ENCODE results near the gene NRBP1. TPM values are rescaled to one million over a fixed set of nuclear protein-coding genes. Genes with fewer than 3 reads are reported as not detected.

Gene NRBP1
- total RNA-seq, 1 experiment from 2014 or later: 27.1 TPM

DNA sequence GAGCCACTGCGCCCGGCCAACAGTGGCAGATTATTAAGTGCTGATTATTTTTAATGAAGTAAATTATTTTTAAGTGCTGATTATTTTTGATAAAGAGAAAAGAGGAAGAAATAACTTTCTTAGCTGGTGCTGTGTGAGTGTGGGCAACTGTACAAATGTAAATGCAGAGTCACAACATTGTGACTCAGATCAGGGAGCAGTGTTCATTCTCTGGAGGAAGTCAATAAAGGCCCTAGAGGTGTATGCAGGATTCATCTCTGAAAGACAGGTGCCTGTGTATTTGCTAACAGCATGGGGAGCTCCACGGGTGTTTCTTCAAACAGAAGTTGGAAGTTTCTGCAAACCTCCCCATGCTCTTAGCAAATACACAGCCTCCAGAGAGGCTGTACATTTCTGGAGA, 19.9 kb downstream of the NRBP1 start:
- Histone ChIP-seq H3K9me3 (ENCODE audit: low read length) (no peaks in the 10 kb centered on the region), H3K79me2 (ENCODE audit: low read length) (no peaks in the 10 kb centered on the region), H4K20me1 (ENCODE audit: insufficient read depth, low read depth, low read length) (no peaks in the 10 kb centered on the region), H2AFZ (ENCODE audit: low read length) (no peak overlapping the region), H3K4me2 (ENCODE audit: low read depth, low read length, poor library complexity, severe bottlenecking) (no peak overlapping the region), H3K27me3 (ENCODE audit: low read length) (no peaks in the 10 kb centered on the region), H3K9ac (ENCODE audit: low read length) (no peak overlapping the region), H3K9me2 (replicated peaks; ENCODE audit: insufficient read depth, low read length) (no peaks in the 10 kb centered on the region), H3K36me3 (ENCODE audit: insufficient read depth, low read length) (no peaks in the 10 kb centered on the region), H3K27ac (ENCODE audit: low read length) (no peak overlapping the region), H3K4me1 (ENCODE audit: low read length) (no peaks in the 10 kb centered on the region), H3K4me3 (ENCODE audit: low read length) (no peak overlapping the region)
- DNase-seq: no peak

DNA sequence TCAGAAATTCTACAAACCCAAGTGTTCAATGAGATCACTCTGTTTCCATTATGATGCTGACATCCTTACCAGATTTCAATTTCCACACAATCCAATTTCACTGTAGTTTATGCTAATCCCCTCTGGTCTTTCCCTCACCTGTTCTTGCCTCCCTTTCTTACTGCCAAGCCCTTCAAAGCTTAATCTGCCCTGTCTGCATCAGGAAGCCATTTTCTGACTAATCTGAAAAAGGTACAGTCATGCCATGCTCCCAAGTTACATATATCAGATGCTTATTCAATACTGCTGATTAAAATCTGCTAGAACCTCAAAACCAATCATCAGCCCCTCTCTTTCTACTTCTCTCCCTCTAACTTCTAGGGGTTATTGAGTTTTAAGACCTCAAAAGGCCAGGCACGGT, 22.7 kb downstream of the NRBP1 start:
- no peak for DNase-seq
- Histone ChIP-seq H4K20me1 (ENCODE audit: insufficient read depth, low read depth, low read length) (no peaks in the 10 kb centered on the region), H3K27me3 (ENCODE audit: low read length) (no peaks in the 10 kb centered on the region), H3K36me3 (ENCODE audit: insufficient read depth, low read length) (no peaks in the 10 kb centered on the region), H3K4me2 (ENCODE audit: low read depth, low read length, poor library complexity, severe bottlenecking) (no peak overlapping the region), H3K9me3 (ENCODE audit: low read length) (no peaks in the 10 kb centered on the region), H2AFZ (ENCODE audit: low read length) (no peak overlapping the region), H3K9me2 (replicated peaks; ENCODE audit: insufficient read depth, low read length) (no peaks in the 10 kb centered on the region), H3K27ac (ENCODE audit: low read length) (no peak overlapping the region), H3K4me3 (ENCODE audit: low read length) (no peak overlapping the region), H3K4me1 (ENCODE audit: low read length) (no peaks in the 10 kb centered on the region), H3K79me2 (ENCODE audit: low read length) (no peaks in the 10 kb centered on the region), H3K9ac (ENCODE audit: low read length) (no peak overlapping the region)

DNA sequence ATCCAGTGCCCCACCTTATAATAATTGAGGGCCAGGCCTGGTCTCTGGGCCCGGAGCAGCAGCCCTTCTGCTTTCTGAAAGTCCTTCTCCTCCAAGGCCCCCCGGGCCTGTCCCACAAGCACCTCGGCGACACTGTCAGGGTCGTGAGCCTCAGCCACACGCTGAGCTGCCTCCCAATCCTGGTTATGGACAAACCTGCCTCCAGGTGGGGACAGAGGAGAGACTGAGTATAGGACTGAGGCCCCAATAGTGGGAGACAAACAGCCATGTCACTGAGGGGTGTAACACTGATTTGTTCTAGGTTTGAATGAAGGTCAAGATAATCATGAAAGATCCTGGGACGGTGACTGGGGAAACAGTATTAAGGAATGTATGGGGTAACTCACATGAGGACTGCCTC, 25.5 kb downstream of the NRBP1 start:
- Histone ChIP-seq H3K36me3 (ENCODE audit: insufficient read depth, low read length) (peaks cover 5% of the 10 kb centered on the region; the same call in 1 of the 2 replicates), H3K79me2 (ENCODE audit: low read length) (no peaks in the 10 kb centered on the region), H3K4me1 (ENCODE audit: low read length) (no peaks in the 10 kb centered on the region), H3K9me3 (ENCODE audit: low read length) (no peaks in the 10 kb centered on the region), H3K9me2 (replicated peaks; ENCODE audit: insufficient read depth, low read length) (no peaks in the 10 kb centered on the region), H3K27me3 (ENCODE audit: low read length) (no peaks in the 10 kb centered on the region), H4K20me1 (ENCODE audit: insufficient read depth, low read depth, low read length) (no peaks in the 10 kb centered on the region), H3K27ac (ENCODE audit: low read length) (no peak overlapping the region), H3K9ac (ENCODE audit: low read length) (no peak overlapping the region), H2AFZ (ENCODE audit: low read length) (no peak overlapping the region), H3K4me2 (ENCODE audit: low read depth, low read length, poor library complexity, severe bottlenecking) (no peak overlapping the region), H3K4me3 (ENCODE audit: low read length) (no peak overlapping the region)
- no peak for DNase-seq

DNA sequence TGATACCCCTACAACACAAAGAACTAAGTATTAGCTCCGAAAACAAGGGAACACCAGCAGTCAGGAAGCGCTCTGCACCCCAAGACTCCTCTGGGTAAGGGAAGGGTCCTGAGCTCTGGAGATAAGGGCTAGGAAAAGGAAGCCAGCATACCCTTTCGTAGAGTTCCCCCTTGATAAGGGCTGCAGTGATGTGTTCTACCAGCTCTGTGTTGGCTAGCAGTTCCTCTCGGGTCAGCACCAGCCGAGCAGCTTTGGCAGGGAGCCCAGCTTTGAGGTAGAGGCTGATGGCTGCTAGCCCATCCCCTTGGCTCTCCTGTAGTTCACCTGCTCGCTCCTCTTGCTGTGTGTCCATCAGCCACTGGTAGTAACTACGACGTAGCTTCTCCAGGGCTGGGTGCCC, 32.7 kb downstream of the NRBP1 start:
- H4K20me1 ChIP-seq (ENCODE audit: insufficient read depth, low read depth, low read length): no peaks in the 10 kb centered on the region
- H3K4me2 ChIP-seq (ENCODE audit: low read depth, low read length, poor library complexity, severe bottlenecking): no peak overlapping the region
- no peak overlapping the region for H3K9ac ChIP-seq (ENCODE audit: low read length)

DNA sequence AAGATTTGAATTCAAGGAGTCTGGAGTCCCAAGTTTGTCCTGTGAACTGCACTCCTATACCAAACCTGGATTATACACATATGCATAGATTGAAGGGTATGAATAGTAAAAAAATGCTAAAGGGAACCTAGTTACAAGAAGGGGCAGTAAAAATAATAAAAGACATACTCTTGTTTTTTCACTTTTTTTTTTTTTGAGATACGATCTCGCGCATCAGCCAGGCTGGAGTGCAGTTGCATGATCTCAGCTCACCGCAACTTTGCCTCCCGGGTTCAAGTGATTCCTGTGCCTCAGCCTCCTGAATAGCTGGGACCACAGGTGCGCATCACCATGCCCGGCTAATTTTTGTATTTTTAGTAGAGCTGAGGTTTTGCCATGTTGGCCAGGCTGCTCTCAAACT, 36.0 kb downstream of the NRBP1 start:
- Histone ChIP-seq H3K36me3 (ENCODE audit: insufficient read depth, low read length) (no peaks in the 10 kb centered on the region), H3K4me1 (ENCODE audit: low read length) (no peaks in the 10 kb centered on the region), H3K9me3 (ENCODE audit: low read length) (no peaks in the 10 kb centered on the region), H3K9me2 (replicated peaks; ENCODE audit: insufficient read depth, low read length) (no peaks in the 10 kb centered on the region), H3K4me3 (ENCODE audit: low read length) (no peak overlapping the region), H3K79me2 (ENCODE audit: low read length) (no peaks in the 10 kb centered on the region), H3K9ac (ENCODE audit: low read length) (no peak overlapping the region), H3K27me3 (ENCODE audit: low read length) (no peaks in the 10 kb centered on the region), H3K27ac (ENCODE audit: low read length) (no peak overlapping the region), H3K4me2 (ENCODE audit: low read depth, low read length, poor library complexity, severe bottlenecking) (no peak overlapping the region), H4K20me1 (ENCODE audit: insufficient read depth, low read depth, low read length) (no peaks in the 10 kb centered on the region), H2AFZ (ENCODE audit: low read length) (no peak overlapping the region)
- DNase-seq: no peak

More for the DNA sequence above, 32.7 kb downstream of the NRBP1 start:
- no peaks in the 10 kb centered on the region for H3K79me2 ChIP-seq (ENCODE audit: low read length)
- no peak overlapping the region for H2AFZ ChIP-seq (ENCODE audit: low read length)
- no peak overlapping the region for H3K27ac ChIP-seq (ENCODE audit: low read length)
- H3K27me3 ChIP-seq (ENCODE audit: low read length): no peaks in the 10 kb centered on the region
- H3K36me3 ChIP-seq (ENCODE audit: insufficient read depth, low read length): peaks cover 6% of the 10 kb centered on the region; the same call in 1 of the 2 replicates
- H3K4me3 ChIP-seq (ENCODE audit: low read length): no peak overlapping the region
- H3K4me1 ChIP-seq (ENCODE audit: low read length): no peaks in the 10 kb centered on the region
- no peak for DNase-seq
- H3K9me3 ChIP-seq (ENCODE audit: low read length): no peaks in the 10 kb centered on the region
- H3K9me2 ChIP-seq (replicated peaks; ENCODE audit: insufficient read depth, low read length): no peaks in the 10 kb centered on the region

DNA sequence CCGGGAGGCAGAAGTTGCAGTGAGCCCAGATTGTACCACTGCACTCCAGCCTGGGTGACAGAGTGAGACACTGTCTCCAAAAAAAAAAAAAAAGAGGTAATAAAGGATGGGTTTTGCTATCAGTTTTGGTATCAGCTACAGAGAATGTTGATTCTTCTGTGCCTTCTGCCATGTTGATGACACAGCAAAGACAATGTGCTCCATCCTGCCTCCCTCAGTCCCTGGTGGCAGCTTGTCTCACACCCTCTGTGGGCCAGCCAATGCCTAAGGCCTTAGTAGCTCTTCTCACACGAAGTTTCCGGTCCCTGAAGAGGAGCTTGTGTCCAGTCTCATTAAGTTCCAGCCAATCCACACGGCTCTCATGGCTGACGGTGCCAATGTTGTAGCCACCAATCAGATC, 43.5 kb downstream of the NRBP1 start:
- Histone ChIP-seq H3K4me2 (ENCODE audit: low read depth, low read length, poor library complexity, severe bottlenecking) (no peak overlapping the region), H3K9me2 (replicated peaks; ENCODE audit: insufficient read depth, low read length) (no peaks in the 10 kb centered on the region), H3K4me3 (ENCODE audit: low read length) (no peak overlapping the region), H3K36me3 (ENCODE audit: insufficient read depth, low read length) (peaks cover 6% of the 10 kb centered on the region; the same call in 1 of the 2 replicates), H3K9me3 (ENCODE audit: low read length) (no peaks in the 10 kb centered on the region), H3K9ac (ENCODE audit: low read length) (no peak overlapping the region), H2AFZ (ENCODE audit: low read length) (no peak overlapping the region), H3K79me2 (ENCODE audit: low read length) (no peaks in the 10 kb centered on the region), H3K27ac (ENCODE audit: low read length) (no peak overlapping the region), H4K20me1 (ENCODE audit: insufficient read depth, low read depth, low read length) (no peaks in the 10 kb centered on the region), H3K4me1 (ENCODE audit: low read length) (peaks cover 10% of the 10 kb centered on the region), H3K27me3 (ENCODE audit: low read length) (no peaks in the 10 kb centered on the region)
- no peak for DNase-seq

DNA sequence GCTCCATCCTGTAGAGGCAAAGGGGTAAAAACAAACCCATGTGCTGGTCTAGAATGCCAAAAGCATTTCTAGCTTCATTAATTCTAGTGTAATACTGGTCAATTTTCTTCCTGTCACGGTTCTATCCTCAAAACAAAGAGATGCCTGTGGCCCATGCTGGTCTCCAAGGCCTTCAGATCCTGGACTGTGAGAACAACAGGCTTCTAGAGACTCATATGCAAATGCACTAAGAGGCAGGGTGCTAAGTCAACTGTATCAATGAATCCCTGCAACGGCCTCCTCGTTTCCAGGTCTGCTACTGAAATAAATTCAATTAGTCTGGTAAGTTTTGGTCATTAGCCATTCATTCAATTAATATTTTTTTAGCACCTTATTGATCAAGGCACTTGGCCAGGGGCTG, 57.1 kb downstream of the NRBP1 start:
- Histone ChIP-seq H3K4me1 (ENCODE audit: low read length) (peaks cover 36% of the 10 kb centered on the region), H3K27ac (ENCODE audit: low read length) (peak overlapping the region; percentile 60), H3K27me3 (ENCODE audit: low read length) (no peaks in the 10 kb centered on the region), H3K9ac (ENCODE audit: low read length) (peak overlapping the region; percentile 39), H3K4me3 (ENCODE audit: low read length) (peak overlapping the region; percentile 47), H3K9me3 (ENCODE audit: low read length) (no peaks in the 10 kb centered on the region), H3K79me2 (ENCODE audit: low read length) (peaks cover 8% of the 10 kb centered on the region; the same call in 1 of the 2 replicates), H3K4me2 (ENCODE audit: low read depth, low read length, poor library complexity, severe bottlenecking) (peak overlapping the region; percentile 64), H4K20me1 (ENCODE audit: insufficient read depth, low read depth, low read length) (no peaks in the 10 kb centered on the region), H2AFZ (ENCODE audit: low read length) (peak overlapping the region; percentile 33), H3K36me3 (ENCODE audit: insufficient read depth, low read length) (0 out of 2 replicates have a peak, but pooled peaks cover 5% of the 10 kb centered on the region), H3K9me2 (replicated peaks; ENCODE audit: insufficient read depth, low read length) (no peaks in the 10 kb centered on the region)
- peak; percentile 64 for DNase-seq

DNA sequence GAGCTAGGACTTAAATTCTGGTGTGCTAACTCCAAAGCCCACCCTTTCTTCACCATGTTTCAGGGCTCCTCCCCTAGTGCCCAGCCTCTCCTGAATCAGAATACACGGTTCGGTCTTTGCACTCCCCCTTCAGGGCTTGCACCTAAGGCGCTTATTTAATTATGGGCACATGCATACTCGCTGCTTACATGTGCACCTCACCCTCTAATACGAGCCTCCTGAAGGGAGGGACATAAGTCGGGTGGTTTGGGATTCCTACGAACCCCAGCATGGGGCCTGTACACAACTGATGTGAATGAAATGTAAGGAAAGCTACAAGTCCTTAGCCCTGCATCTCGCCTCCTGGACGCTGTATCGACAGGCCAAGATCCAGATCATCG, 60.7 kb downstream of the NRBP1 start:
- peak overlapping the region; percentile 73 for H3K9ac ChIP-seq (ENCODE audit: low read length)
- peaks cover 36% of the 10 kb centered on the region for H3K4me1 ChIP-seq (ENCODE audit: low read length)
- DNase-seq: peak; percentile 56
- H3K4me3 ChIP-seq (ENCODE audit: low read length): peak overlapping the region; percentile 92
- H3K36me3 ChIP-seq (ENCODE audit: insufficient read depth, low read length): no peaks in the 10 kb centered on the region
- peak overlapping the region; percentile 90 for H2AFZ ChIP-seq (ENCODE audit: low read length)
- peaks cover 8% of the 10 kb centered on the region; the same call in 1 of the 2 replicates for H3K79me2 ChIP-seq (ENCODE audit: low read length)
- no peaks in the 10 kb centered on the region for H3K9me2 ChIP-seq (replicated peaks; ENCODE audit: insufficient read depth, low read length)
- H3K4me2 ChIP-seq (ENCODE audit: low read depth, low read length, poor library complexity, severe bottlenecking): peak overlapping the region; percentile 99
- no peaks in the 10 kb centered on the region for H4K20me1 ChIP-seq (ENCODE audit: insufficient read depth, low read depth, low read length)
- H3K9me3 ChIP-seq (ENCODE audit: low read length): no peaks in the 10 kb centered on the region
- no peaks in the 10 kb centered on the region for H3K27me3 ChIP-seq (ENCODE audit: low read length)
- no peak overlapping the region for H3K27ac ChIP-seq (ENCODE audit: low read length)

Data from Karpas-422 (cell line).